Ovary (tissue), 9 donors: ENCODE data around the gene CNIH2. TPM values are rescaled to one million over a fixed set of nuclear protein-coding genes. Genes with fewer than 3 reads are reported as not detected.

Source experiments
- DNase-seq, 5 donors: peaks; one replicate each; pipeline ENCODE4 v3.0.0-alpha.2; 2019 to 2020
- H3K27ac ChIP-seq, 2 donors: fragments of 200-600 bp; one replicate each; pipeline versions ENCODE4 v1.5.1 to v1.8.0; 2019 to 2022
- H3K27me3 ChIP-seq: fragments of 200-600 bp; one replicate; pipeline ENCODE4 v1.8.0; 2022
- H3K36me3 ChIP-seq: fragments of 200-600 bp; sonication (generic); one replicate; pipeline ENCODE4 v1.5.1; 2019
- H3K4me1 ChIP-seq: one replicate; pipeline ENCODE4 v1.8.1; 2013; ENCODE audit warnings: mild to moderate bottlenecking, moderate library complexity; ENCODE audit not compliant: insufficient read depth
- H3K4me3 ChIP-seq: fragments of 200-600 bp; sonication (generic); one replicate; pipeline ENCODE4 v1.5.1; 2017
- H3K9me3 ChIP-seq, 2 donors: fragments of 200-600 bp in 1 of 2; sonication (generic) in 1 of 2; one replicate each; pipeline versions ENCODE4 v1.5.1 to v1.8.1; 2013 to 2019; ENCODE audit warnings: mild to moderate bottlenecking in 1 of 2, moderate library complexity in 1 of 2
- CTCF ChIP-seq, 3 donors: fragments of 450-650 bp in 2 of 3; fragments of 200-600 bp in 1 of 3; IDR thresholded peaks; one replicate each; pipeline versions ENCODE4 v1.5.1 to v1.8.0; 2016 to 2022; ENCODE audit warnings: antibody characterized with exemption in 3 of 3, mild to moderate bottlenecking in 1 of 3
- EP300 ChIP-seq: sonication (generic); formaldehyde crosslinking; IDR thresholded peaks from one replicate; pipeline ENCODE4 v1.6.1; 2017; ENCODE audit warnings: antibody characterized with exemption
- POLR2A ChIP-seq: fragments of 450-650 bp; IDR thresholded peaks from one replicate; pipeline ENCODE4 v1.6.1; 2017; ENCODE audit warnings: antibody characterized with exemption, mild to moderate bottlenecking, moderate library complexity
- WGBS, 3 donors: extraction: QIAGEN DNeasy Blood & Tissue Kit in 1 of 3; methylation state at CpG; one replicate each; pipeline versions ENCODE4 v1.1.5 to v1.1.7; 2013 to 2017; 5-methylcytosine and 5-hydroxymethylcytosine counted together
- intact Hi-C, 4 donors: fragments of 100-400 bp; cut with DNase I; formaldehyde crosslinking; loops; one replicate each; pipeline versions ENCODE4 v1.11.0 to v1.15.1; 2022 to 2023
- polyA plus RNA-seq, 2 donors: library from polyadenylated mRNA; stranded (reverse); fragments of 200-250 nt in 1 of 2; fragments of 350-450 nt in 1 of 2; fragmentation: Illumina TruSeq in 1 of 2; extraction: RNeasy Lipid Tissue Mini Kit (QIAGEN cat#74804) in 1 of 2; gene quantifications; one replicate each; pipeline ENCODE4 v1.2.3, GENCODE V29; 2013 to 2014
- total RNA-seq, 7 donors: library from RNA; depleted of rRNA in 2 of 7; stranded (reverse); fragments of >200 nt in 2 of 7; fragmentation: NEBNext Ultra II Directional in 3 of 7; extraction: Animal tissue kit (Norgen Biotek cat#: 25700) in 3 of 7; gene quantifications; one replicate each; pipeline versions ENCODE4 v1.1.0 to v1.2.4, GENCODE V29; 2016 to 2023
- donor health status: DM: no; HTN: no; CAD: no; lungs with moderate emphysema.
- donor health status: DM: no; HTN: no; CAD: no.
- donor health status: Bipolar disorder and iron deficiency.
- donor health status: DM: yes; HTN: yes; CAD: no.
- donor health status: DM: no; HTN: no; CAD: no.
- donor health status: DM: yes; HTN: yes; CAD: no.

The CNIH2 gene
- total and polyA plus RNA-seq, 9 donors, result 0.33 to 2.5 (median 0.65) TPM; not detected in 1

GRCh38 chr11:66294626-66295620, 16.9 kb downstream of the CNIH2 start:
- no peak for TF ChIP-seq EP300
- H3K27me3 ChIP-seq, result no peaks in the 10 kb centered on the region
- H3K4me3 ChIP-seq, result no peak overlapping the region
- H3K9me3 ChIP-seq, result no peaks in the 10 kb centered on the region
- intact Hi-C loops, result no loop called here
- peaks cover 4% of the 10 kb centered on the region for H3K4me1 ChIP-seq
- H3K36me3 ChIP-seq, result no peaks in the 10 kb centered on the region
- peak in 1 of 5 donors; percentile 26 for DNase-seq
- WGBS, 3 donors, result 78 to 91% (median 86%) methylated on average over 97 to 123 of the region's 123 CpGs
- H3K27ac ChIP-seq, result no peak overlapping the region

GRCh38 chr11:66297610-66298009, 19.6 kb downstream of the CNIH2 start:
- no peak overlapping the region for H3K4me3 ChIP-seq
- H3K27me3 ChIP-seq, result no peaks in the 10 kb centered on the region
- no peak for DNase-seq
- H3K27ac ChIP-seq, result no peak overlapping the region
- TF ChIP-seq EP300 (no peak), CTCF (IDR thresholded peaks at IDR 0.05) (no peak), POLR2A (no peak)
- H3K4me1 ChIP-seq, result no peaks in the 10 kb centered on the region
- no peaks in the 10 kb centered on the region for H3K36me3 ChIP-seq
- H3K9me3 ChIP-seq, result no peaks in the 10 kb centered on the region
- WGBS, 3 donors, result 46 to 52% (median 48%) methylated on average over 8 of the region's 8 CpGs
- intact Hi-C loops, result no loop called here

GRCh38 chr11:66299186-66299585, 21.2 kb downstream of the CNIH2 start:
- Histone ChIP-seq H3K36me3 (no peaks in the 10 kb centered on the region), H3K4me1 (no peaks in the 10 kb centered on the region), H3K9me3 (no peaks in the 10 kb centered on the region), H3K4me3 (no peak overlapping the region), H3K27me3 (no peaks in the 10 kb centered on the region), H3K27ac (no peak overlapping the region)
- no peak for DNase-seq
- TF ChIP-seq POLR2A (no peak), EP300 (no peak)
- intact Hi-C loops, result no loop called here
- 39 to 48% (median 46%) methylated on average over 3 of the region's 3 CpGs for WGBS, 3 donors

GRCh38 chr11:66302656-66303055, 24.7 kb downstream of the CNIH2 start:
- Histone ChIP-seq H3K4me3 (no peak overlapping the region), H3K27me3 (no peaks in the 10 kb centered on the region), H3K9me3 (no peaks in the 10 kb centered on the region), H3K4me1 (no peaks in the 10 kb centered on the region), H3K27ac (no peak overlapping the region), H3K36me3 (no peaks in the 10 kb centered on the region)
- TF ChIP-seq POLR2A (no peak), CTCF (IDR thresholded peaks at IDR 0.05) (no peak), EP300 (no peak)
- WGBS, 3 donors, result 53 to 63% (median 56%) methylated on average over 12 of the region's 12 CpGs
- intact Hi-C loops, result loop anchor here in 1 of 4 donors (10.0 kb wide), 1 partner anchor 82 kb away; no protein-coding TSS in a partner anchor
- no peak for DNase-seq

- Histone ChIP-seq H3K27ac (no peak overlapping the region), H3K9me3 (no peaks in the 10 kb centered on the region), H3K4me1 (peaks cover 2% of the 10 kb centered on the region), H3K4me3 (no peak overlapping the region), H3K27me3 (no peaks in the 10 kb centered on the region), H3K36me3 (no peaks in the 10 kb centered on the region)
- WGBS, 3 donors, result 56 to 60% (median 57%) methylated on average over 3 of the region's 3 CpGs
- intact Hi-C loops, result loop anchor here in 1 of 4 donors (10.0 kb wide), 1 partner anchor 75 kb away; no protein-coding TSS in a partner anchor
- no peak for TF ChIP-seq POLR2A
- TF ChIP-seq CTCF (IDR thresholded peaks at IDR 0.05), result no peak
- TF ChIP-seq EP300, result no peak
- no peak for DNase-seq
Observed at GRCh38 chr11:66309475-66309874, 31.5 kb downstream of the CNIH2 start.
